HG03095 (cell line): ENCODE data around the gene XAGE1A.
"Not testable (repeated sequence)": the region's sequence is repeated elsewhere in the genome, so short reads cannot be mapped to it uniquely, and the experiment has no call there.

ENCODE experiments used
- ATAC-seq: cut with Tn5 transposase; IDR thresholded peaks from one replicate; pipeline ENCODE4 v1.9.1; 2021; ENCODE audit warnings: moderate library complexity; ENCODE audit not compliant: unreplicated experiment

Gene XAGE1A

DNA sequence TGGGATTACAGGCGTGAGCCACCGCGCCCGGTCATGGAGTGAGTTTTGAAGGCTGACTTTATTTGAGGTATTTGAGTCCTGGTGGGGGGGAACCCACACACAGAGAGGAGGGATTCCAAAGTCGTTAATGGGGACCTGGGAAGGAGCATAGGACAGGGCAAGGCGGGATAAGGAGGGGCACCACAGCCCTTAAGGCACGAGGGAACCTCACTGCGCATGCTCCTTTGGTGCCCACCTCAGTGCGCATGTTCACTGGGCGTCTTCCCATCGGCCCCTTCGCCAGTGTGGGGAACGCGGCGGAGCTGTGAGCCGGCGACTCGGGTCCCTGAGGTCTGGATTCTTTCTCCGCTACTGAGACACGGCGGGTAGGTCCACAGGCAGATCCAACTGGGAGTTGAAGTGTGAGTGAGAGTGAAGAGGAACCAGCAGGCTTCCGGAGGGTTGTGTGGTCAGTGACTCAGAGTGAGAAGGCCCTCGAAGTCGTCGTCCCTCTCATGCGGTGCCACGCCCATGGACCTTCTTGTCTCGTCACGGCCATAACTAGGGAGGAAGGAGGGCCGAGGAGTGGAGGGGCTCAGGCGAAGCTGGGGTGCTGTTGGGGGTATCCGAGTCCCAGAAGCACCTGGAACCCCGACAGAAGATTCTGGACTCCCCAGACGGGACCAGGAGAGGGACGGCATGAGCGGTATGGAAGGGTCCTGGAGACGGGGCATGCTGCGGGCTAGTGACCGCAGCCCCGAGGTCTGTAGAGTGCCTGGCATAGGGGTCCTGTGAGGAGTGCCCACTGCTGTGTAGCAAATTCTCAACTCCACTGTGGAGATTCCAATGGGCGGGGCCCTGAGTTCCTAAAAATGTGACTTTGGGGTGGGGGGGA lies at the start of gene XAGE1A:
Gene XAGE1A, plus strand, starts transcription at position 264 of the 874 bp plus-strand sequence. CDS start 1,554 bp downstream, outside the sequence.
- not testable (repeated sequence) for ATAC-seq

DNA sequence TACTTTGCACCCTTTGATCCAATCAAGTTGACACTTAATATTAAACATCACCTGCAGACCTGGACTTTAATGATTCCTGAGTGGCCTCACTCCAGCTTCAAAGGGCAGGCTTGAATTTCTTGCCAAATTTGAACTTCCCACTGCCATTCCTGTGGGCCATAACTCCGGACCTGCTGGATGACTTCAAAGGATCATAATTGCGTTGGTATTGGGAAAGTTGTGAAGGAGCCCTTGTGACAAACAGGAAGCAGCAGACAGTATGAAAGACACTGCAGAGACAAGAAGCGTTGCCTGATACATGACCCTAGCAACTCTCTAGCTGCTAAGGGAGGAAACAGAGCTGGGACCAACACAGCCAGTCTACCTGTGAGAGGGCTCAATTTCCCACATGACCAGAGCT lies 43.6 kb upstream of the XAGE1A start:
- not testable (repeated sequence) for ATAC-seq

GRCh38 chrX:52471301-52471700 lies 24.3 kb upstream of the XAGE1A start:
- ATAC-seq = not testable (repeated sequence)

DNA sequence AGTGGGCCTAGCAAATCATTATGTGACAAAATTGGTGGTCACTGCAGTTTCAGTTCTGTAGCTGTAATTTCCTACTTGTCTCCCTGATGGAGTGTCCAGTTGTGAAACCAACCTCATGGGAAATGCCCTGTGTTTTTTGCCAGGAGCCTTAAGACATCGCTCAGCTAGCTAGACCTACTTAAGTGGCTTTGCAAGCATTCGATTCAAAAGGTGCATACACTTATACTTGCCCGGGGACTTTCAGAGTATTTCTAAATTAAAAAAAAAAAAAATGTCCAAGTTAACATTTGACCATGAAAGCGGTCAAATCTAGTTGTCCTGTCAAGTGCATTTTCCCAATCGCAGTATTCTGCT lies 788 bp downstream of the XAGE1A start:
- ATAC-seq = not testable (repeated sequence)

GRCh38 chrX:52501362-52501761 lies 5.8 kb downstream of the XAGE1A start:
- not testable (repeated sequence) for ATAC-seq

- ATAC-seq = no peak
Measured at GRCh38 chrX:52504551-52504950, 8.9 kb downstream of the XAGE1A start.

- no peak for ATAC-seq
Measured at GRCh38 chrX:52507331-52507730, 11.7 kb downstream of the XAGE1A start.

GRCh38 chrX:52509916-52510315 lies 14.3 kb downstream of the XAGE1A start:
- ATAC-seq = no peak

- not testable (repeated sequence) for ATAC-seq
Measured at GRCh38 chrX:52511126-52511525, 15.5 kb downstream of the XAGE1A start.

GRCh38 chrX:52516110-52516986 lies 20.7 kb downstream of the XAGE1A start:
- ATAC-seq = not testable (repeated sequence)

DNA sequence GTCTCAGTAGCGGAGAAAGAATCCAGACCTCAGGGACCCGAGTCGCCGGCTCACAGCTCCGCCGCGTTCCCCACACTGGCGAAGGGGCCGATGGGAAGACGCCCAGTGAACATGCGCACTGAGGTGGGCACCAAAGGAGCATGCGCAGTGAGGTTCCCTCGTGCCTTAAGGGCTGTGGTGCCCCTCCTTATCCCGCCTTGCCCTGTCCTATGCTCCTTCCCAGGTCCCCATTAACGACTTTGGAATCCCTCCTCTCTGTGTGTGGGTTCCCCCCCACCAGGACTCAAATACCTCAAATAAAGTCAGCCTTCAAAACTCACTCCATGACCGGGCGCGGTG lies 21.3 kb downstream of the XAGE1A start, which contains the start of gene XAGE1B:
Gene XAGE1B, minus strand, starts transcription at position 77 of the 339 bp plus-strand sequence. CDS start 1,536 bp downstream, outside the sequence.
- not testable (repeated sequence) for ATAC-seq

GRCh38 chrX:52541051-52541450 lies 45.4 kb downstream of the XAGE1A start:
- ATAC-seq = not testable (repeated sequence)

- no peak for ATAC-seq
Measured at GRCh38 chrX:52542311-52542710, 46.7 kb downstream of the XAGE1A start.

- no peak for ATAC-seq
Measured at GRCh38 chrX:52544147-52544840, 48.7 kb downstream of the XAGE1A start.

GRCh38 chrX:52548769-52549168 lies 53.2 kb downstream of the XAGE1A start:
- not testable (repeated sequence) for ATAC-seq
